CD4-positive, alpha-beta T cell treated with Interleukin-15 for 1 hour (primary cell): ENCODE results near the gene CZIB.

ENCODE experiments used
- DNase-seq: peaks from one replicate; pipeline ENCODE4 v3.0.0-alpha.2; 2020

CZIB gene

DNA sequence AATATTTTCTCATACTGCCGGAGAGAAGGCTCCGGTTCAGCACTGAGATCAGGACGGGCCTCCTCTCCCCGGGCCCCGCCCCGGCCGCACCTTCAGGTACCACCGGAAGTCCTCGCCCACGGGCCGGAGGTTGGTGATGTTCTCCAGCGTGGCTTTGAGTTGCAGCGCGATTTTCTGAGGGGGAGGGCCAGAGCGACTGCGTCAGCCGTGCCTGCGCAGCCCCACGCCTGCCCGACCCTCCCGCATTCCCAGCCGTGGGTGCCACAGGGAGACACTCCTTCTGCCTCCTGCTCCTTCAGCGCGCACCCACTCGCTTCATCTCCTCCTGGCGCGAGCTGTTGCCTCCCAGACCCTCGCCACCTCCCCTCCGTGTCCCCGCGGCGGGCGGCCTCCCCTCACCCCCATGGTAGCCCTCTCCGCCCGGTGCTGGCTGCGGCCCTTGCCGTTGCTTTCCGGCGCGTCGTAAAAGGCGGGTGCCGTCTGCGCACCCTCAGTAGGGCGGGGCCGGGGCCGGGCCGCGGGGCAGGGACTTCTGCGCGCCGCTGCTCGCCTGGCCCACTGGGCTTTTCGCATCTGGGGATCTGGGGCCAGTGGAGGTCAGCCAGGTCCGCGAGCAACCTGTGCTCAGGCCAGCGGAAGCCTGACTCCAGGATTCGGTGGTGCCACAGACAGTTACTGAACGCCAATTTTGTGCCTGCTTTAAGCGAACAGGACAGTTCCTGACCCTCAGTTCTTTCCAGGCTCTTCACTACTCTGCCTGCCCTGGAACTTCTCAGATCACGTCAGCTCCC lies at the start of gene CZIB:
CZIB (minus strand) TSS at position 464 of the 791 bp plus-strand sequence; CDS start at position 405, 59 bp downstream.
- peak; percentile 91 for DNase-seq

DNA sequence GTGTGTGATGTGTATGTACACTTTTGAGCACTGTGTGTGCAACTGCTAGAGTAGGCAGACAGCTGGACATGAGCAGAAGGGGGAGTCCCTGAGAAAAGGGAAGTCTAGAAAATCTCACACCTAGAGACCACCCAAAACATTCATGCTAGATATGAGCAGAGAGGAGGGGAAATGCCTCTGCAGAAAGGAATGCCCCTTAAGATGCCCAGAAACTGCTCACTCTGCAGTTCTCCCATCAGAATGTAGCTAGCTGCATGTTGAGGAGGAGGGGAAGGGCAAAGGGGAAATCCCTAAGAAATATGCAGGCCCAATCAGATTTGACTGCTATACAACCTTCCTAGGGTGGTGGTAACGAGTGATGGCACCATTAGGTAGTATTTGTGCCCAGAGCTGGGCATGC lies 49.7 kb upstream of the CZIB start:
- no peak for DNase-seq

DNA sequence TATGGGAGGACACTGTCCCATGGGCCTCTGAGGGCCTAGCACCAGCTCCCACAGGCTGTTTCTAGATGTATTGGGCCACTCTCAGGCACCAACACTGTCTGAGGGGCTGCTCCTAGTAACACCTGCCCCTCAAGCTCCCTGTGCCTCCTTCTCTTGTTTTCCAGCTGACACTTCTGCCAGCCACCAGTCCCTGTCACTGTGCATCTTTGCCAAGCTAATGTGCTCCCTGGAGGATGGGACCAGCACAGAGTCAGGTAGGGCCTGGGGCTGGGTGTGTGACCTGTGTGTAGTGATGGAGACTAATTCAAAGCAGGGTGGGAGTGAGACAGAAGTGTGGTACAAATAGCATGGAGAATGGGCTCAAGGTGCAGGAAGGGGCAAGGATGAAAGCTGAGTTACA lies 47.3 kb upstream of the CZIB start:
- DNase-seq = no peak

DNA sequence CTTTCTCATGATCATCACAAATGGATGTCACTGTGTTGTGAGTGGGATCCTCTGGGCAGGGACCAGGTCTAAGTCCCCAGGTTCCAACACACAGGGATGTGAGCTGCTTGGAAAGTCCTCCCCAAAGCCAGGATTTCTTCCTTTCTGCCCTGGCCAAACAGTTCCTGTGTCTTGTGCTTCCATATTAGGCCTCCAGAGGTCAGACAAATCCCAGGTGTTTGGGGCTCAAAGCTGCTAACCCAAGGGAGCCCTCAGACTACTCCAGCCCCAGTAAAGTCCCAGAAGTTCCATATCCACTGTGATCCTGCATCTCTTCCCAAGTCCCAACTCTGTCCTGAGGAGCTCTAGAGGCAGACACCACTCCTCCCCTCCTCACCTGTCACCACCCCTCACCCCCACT lies 45.6 kb upstream of the CZIB start:
- DNase-seq = no peak

DNA sequence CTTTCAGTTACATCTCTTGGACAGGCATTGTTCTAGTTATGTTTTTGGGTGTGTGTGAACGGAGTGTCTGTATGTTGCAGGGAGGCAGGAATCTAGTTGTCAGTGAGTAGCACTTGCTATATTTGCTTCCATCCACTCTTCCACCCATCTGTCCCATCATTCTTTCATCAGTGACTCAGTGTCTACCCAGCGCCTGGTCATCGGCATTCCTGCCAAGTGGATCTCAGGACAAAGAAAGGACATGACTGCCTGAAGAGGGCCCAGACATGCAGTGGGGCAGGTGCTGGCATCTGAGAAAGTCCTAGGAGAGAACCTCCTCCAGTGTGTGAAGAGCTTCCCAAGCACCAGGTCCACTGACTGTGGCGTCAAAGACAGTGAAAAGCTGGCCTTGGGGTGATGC lies 45.1 kb upstream of the CZIB start:
- no peak for DNase-seq

DNA sequence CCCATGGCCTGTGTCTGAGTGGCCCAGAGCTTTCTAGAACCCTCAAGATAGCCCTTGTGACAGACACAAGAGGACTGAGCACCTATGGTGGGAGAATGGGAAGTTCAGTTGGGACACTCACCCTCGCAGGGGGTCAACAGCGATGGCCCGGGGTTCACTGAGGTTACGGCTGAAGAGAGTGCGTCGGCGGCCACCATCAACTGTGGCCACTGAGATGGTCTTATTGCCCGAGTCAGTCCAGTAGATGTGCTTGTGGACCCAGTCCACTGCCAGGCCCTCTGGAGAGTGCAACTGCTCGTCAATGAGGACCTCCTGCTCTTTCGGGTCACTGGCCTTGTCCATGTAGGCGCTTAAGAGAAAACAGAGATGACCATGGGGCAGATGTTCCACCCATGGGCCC lies 43.6 kb upstream of the CZIB start:
- DNase-seq = no peak

DNA sequence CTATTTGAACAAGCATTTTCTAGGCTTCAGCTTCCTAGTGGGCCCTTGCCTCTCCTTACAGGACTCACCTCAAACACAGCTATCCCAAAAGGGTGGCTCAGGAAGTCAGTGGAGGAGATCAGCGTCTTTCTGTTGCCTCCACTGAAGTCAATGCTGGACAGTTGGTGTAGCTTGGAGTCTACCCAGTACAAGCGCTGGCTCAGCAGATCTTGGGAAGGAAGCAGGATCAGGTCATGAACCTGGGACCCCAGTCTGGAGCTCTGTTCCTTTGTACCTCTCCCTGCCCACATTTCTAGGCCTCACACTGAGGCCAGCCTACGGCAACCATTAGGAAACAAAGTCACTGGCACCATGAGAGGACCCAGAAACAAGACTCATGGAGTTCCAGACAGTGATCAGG lies 41.6 kb upstream of the CZIB start:
- no peak for DNase-seq

DNA sequence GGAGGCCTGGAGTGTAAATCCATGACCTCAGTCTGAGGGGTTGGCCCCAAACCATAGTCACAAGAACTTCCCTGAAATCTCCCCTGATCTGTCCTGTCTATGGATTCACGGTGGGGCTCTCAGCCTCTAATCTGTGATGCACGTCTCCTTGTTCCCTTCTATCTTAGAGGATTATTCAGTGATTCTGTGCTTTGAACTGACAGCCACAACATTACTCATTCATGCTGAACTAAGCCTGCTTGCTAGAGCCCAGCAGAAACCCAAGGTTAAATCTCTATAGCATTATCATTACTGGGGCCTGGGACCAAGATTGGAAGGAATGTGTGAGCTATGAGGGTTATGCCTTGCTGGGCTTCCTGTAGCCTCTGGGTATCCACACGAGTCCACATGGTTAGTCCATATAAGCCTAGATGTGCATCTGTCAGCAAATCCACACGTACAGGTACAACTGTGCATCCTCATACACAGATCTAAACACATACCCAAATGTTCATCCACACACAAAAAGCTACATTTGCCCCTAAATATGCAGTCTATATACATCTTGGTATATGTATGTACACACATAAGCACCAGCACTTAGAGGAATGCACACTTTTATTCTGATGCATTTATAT lies 40.3 kb upstream of the CZIB start:
- no peak for DNase-seq

DNA sequence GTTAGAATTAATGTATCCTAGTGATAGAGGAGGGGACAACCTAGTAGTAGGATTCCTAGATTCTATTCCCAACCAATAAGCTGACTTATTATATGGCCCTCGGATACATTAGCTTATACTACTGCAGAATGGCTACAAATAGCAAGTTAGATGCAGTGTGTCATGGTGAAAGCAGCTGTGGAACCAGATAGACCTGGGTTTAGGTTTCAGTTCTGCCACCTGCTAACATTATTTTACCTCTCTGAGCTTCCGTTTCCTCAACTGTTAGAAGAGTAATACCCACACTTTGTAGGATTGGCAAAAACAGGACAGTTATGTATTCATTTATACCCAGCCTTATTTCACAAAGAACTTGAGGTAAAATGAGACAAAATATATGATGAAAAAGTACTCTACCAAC lies 39.5 kb upstream of the CZIB start:
- DNase-seq = no peak

DNA sequence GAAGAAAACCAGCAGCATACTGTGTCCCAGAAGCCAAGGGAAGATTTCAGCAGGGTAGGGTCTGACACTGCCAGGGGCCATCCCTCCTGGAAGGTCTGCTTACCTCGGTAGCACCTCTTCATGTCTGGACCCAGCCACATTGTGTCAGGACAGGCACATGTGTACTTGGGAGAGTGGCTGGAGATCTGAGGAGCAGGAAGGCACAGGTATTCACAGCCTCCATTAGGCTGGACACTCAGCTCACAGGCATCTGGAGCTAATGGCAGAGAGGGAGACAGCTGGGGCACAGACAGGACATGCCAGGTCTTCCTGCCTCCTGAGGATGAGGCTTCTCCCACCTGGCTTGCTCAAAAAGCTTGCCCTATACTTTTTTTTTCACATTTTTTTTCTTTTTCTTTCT lies 37.8 kb upstream of the CZIB start:
- DNase-seq = no peak

DNA sequence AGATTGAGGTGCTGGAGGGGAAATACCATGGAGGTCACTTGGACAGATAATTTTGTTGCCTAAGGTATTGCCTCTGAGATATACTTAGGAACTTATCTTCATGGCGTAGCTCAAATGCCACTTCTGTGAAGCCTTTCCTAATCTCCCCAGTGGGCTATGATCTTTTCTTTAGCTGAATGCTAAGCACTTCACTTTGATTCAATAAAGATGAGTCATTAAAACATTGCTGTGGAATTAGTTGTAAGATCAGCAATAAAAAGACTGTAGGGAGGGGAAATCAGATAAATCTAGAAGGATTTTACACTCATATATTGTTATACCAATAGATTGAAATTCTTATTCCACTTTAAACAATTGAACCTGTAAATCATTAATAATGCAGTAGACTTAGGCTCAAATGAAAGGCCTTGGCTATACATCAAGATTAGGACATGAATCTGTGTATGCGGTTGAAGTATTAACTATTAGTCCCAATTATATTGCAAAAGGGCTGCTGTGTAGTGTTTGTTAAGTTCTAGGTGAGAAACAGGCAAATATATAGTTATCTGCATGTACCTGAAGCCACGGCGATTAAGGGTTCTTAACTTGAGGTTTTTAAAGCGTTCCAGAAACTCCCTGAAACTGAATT lies 37.1 kb upstream of the CZIB start:
- DNase-seq = no peak

DNA sequence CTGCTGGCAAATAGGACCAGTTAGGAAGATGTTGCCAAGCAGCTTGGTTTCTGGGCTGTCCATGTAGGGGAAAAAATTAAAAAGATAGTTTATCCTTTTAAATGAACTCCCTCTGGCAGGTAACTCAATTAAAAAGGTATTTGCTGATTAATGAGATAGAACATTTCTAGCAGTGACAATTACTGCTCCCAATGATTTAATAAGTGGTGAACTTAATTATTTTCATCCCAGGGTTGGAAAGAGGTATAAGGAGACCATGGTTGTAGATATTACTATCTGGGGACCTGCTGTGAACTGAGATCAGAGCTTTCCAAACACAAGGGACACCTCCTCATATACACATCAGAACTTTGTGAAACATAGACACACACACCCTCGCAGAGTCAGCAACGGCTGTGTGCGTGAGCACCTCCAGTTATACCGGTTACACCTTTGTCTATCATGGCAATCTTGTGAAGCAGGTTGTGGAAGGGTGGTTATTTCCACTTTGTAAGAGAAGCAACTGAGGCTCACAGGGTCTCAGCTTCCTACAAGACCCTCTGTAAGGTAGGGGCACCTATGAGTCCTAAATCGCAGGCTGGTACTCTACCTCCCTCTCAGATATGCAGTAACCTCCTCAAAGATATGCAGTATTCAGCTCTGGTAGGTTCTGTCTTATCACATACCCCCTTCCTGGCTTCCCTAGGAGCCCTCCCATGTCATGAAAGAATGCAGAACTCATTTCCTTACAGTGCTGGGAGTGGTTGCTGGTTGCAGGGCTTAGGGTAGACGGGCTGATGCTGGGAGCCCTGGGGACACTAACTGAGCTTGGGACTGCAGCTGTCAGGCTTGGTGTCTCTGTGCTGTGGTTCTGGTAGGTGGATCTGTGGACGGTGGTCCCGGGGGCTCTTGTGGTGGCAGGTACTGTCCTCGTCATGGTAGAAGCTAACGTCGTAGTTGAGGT lies 36.3 kb upstream of the CZIB start:
- no peak for DNase-seq

DNA sequence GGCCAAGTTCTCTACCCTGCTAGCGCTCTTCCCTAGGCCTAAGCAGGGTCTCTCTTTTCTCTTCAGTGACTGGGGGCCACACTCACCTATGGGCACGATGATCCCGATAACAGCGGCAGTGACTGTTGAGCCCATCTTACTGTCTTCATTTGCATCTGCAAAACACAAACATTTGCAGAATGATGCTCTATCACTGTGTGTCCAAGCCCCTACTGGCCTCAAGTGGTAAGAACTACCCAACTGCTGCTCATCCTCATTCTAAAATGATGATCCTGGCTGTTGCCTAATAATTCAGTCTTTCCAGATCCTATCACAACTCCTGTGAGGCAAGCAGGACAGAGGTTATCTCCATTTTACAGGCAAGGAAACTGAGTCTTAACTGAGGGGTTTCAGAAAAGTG lies 34.6 kb upstream of the CZIB start:
- DNase-seq = no peak

DNA sequence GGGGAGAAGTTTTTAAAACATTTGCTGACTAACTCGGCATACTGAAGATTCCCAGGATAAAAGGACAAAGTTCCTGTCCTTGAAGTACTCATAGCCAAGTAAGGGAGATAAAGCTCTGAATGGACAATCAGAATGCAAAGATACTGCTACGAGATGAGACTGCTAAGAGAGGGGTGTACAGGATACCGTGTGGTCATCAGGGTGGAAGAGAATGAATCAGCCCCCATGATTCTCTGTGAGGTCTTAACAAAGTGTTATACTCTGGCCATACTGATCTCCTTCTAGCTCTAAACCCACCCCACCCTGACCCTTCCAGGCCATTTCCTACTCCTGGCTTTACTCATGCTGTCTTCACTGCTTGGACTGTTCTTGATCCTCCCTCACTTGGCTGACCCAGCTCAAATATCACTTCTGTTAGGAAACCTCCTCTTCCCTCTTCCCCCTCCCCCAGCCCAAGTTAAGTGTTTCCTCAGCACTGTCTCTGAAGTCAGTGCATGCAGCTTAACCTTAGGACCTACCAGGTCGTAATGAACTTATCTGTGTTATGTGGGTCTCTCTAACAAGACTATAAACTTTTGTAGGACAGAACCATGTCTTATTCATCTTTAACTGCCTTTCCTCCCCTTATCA lies 33.7 kb upstream of the CZIB start:
- no peak for DNase-seq

DNA sequence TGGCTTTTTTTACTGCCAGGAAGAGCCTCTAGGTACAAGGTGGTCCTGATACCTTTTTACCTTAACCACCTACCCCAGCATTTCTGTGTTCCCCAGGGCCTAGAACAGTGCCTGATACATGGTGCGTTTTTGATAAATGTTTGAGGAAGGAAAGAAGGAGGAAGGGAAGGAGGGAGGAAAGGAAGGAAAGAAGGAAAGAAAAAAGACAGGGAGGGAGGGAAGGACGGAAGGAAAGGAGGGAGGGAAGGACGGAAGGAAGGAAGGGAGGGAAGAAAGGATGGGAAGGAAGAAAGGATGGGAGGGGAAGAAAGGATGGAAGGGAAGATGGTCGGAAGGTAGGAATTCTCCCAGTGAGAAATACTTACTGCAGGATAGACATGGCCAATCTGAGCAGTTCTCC lies 29.9 kb upstream of the CZIB start:
- DNase-seq = no peak

DNA sequence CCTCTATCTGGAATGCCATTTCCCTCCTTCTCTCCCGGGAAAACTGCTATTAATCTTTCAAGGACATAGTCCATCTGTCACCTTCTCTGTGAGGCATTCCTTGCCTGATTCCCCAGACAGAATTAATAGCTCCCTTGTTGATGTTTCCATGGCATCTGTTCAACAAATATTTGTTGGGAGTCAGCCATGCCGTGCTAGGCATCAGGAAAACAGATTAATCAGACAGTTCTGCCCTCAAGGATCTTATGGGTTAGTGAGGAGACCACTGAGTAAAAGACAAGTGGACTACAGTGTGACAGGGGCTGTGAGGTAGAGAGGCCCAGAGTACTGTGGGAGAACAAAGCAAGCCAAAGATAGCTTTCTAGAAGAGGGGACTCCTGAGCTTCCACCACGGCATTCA lies 29.3 kb upstream of the CZIB start:
- no peak for DNase-seq

DNA sequence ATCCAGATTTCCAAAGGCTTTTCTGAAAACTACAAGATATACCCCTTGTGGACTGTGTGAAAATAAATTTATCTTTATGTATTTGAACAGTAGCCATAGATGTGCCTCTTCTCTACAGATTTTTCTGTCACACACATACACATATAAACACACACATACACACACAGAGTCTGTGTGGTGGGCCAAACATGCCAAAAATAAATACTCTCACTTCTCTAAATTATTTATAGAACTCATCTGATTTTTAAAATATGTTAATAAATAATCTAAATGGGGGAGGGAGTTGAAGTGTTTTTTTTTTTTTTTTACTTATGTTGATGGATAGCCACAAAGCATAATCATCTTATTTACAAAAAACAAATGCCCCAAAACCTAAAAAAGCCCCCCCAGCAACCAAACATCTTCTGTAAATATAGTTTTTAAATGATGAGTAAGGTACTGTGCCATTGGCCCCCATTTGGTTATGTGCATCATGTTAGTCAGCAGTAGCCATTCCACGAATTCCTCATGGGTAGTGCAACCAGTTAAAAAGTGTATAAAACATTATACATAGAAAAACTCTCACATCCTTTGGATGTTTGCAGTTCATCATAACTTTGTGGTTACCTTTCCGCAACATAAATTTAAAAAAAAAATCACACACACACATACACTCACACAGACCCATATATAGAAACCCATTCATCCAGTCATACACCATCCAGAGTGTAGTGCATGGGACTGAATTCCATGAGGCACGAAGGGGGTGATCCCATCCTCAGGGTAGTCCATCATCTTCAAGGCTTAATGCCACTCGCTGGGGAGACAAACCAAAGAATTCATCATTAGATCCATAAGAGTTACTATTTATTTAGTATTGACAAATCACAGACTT lies 26.1 kb upstream of the CZIB start:
- no peak for DNase-seq

DNA sequence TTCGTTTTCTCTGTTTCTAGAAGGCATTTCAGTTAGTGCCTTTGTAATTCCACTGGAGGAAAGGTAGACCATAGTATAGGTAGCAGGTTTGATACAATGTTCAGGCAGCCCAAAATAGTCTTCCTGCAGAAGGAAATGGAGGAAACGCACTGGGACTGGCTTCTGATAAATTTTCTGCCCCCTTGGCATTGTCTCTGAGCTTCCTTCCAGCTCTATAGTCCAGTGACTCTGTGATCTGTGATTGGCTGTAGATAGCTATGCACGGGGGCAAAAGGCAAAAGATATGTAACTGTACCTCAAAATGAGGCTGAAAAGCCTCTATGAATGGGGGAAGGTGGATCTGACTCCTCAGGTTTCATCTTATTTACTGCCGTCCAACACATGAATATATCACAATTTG lies 23.7 kb upstream of the CZIB start:
- no peak for DNase-seq

DNA sequence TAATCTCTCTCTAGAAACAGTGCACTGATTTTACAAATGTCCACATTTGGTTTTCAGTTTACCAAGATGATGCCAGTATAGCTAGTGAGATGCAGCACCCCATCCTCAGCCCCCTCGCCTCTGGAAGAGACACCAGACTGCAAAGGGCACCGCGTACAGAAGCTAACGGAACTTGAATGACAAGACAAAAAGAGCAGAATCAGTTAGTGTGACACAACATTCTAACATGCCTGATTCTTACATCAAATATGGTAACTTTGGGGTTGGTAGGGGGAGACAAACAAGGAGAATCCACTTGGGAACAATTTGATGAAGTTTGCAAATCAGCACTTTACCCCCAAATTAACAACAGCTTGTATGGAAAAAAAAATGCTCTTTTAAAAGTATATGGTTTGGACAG lies 21.9 kb upstream of the CZIB start:
- DNase-seq = no peak

DNA sequence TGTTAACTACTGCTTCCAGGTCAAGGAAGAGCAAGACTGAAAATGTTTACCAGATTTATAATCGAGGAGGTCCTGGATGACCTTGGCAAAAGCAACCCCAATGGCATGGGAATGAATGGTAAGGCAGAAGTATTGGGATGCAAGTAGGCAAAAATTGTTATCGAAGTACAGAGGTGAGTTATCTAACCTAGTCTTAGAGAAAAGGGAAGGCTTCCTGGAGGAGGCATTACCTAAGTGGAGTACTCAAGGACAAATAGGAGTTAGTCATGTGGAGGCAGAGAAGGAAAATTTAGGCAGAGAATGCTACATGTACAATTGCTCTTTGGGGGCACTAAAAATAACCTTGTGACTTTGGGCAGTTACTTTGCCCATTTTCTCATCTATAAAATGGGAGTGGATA lies 21.4 kb upstream of the CZIB start:
- DNase-seq = no peak
